ENCODE measurements around the gene MORC4. TPM values are rescaled to one million over a fixed set of nuclear protein-coding genes. Genes with fewer than 3 reads are reported as not detected.

MORC4 gene
- total RNA-seq, 1 donor from 2014 or later: 26.0 TPM

- H3K79me2 ChIP-seq (ENCODE audit: insufficient read depth, low read length): no peaks in the 10 kb centered on the region
- FAIRE-seq (no peak), DNase-seq (ENCODE audit: low read depth) (no peak)
- no peak overlapping the region for H2AFZ ChIP-seq (ENCODE audit: low read depth, low read length)
- no peaks in the 10 kb centered on the region for H3K27me3 ChIP-seq (ENCODE audit: insufficient read depth, low read length)
- no peak overlapping the region for H3K4me2 ChIP-seq (ENCODE audit: low read length)
- no peaks in the 10 kb centered on the region for H3K4me1 ChIP-seq (ENCODE audit: insufficient read depth, low read length)
- H3K27ac ChIP-seq (ENCODE audit: low read depth, low read length): no peak overlapping the region
- no peaks in the 10 kb centered on the region for H4K20me1 ChIP-seq (ENCODE audit: insufficient read depth, low read length)
- H3K9ac ChIP-seq (ENCODE audit: low read length): no peak overlapping the region
- no peaks in the 10 kb centered on the region for H3K36me3 ChIP-seq (ENCODE audit: insufficient read depth, low read length)
- Mint-ChIP-seq H3K4me3 (ENCODE audit: unreplicated experiment) (no peak overlapping the region), H3K27ac (ENCODE audit: unreplicated experiment) (no peak overlapping the region), H3K9me3 (ENCODE audit: unreplicated experiment) (no peaks in the 10 kb centered on the region), H3K4me1 (ENCODE audit: low read depth, unreplicated experiment) (peaks cover 8% of the 10 kb centered on the region), H3K27me3 (ENCODE audit: low read depth, unreplicated experiment) (peaks cover 3% of the 10 kb centered on the region), H3K36me3 (ENCODE audit: low read depth, unreplicated experiment) (no peaks in the 10 kb centered on the region)
- H3K4me3 ChIP-seq (ENCODE audit: insufficient read depth, low read depth, low read length): no peak overlapping the region
- TF ChIP-seq CTCF (IDR thresholded peaks at IDR 0.05; ENCODE audit: insufficient read depth, low read depth, low read length) (no peak), EZH2 (IDR thresholded peaks at IDR 0.05; ENCODE audit: insufficient read depth, low read length) (no peak)
- H3K9me3 ChIP-seq (ENCODE audit: insufficient read depth, low read depth, low read length): no peaks in the 10 kb centered on the region
These were observed 98.2 kb downstream of the MORC4 start for GRCh38 chrX:106901781-106902219.

- Histone ChIP-seq H3K27ac (ENCODE audit: low read depth, low read length) (no peak overlapping the region), H3K4me2 (ENCODE audit: low read length) (no peak overlapping the region), H3K9ac (ENCODE audit: low read length) (no peak overlapping the region), H3K79me2 (ENCODE audit: insufficient read depth, low read length) (no peaks in the 10 kb centered on the region), H2AFZ (ENCODE audit: low read depth, low read length) (no peak overlapping the region), H3K36me3 (ENCODE audit: insufficient read depth, low read length) (no peaks in the 10 kb centered on the region), H3K9me3 (ENCODE audit: insufficient read depth, low read depth, low read length) (no peaks in the 10 kb centered on the region), H3K4me1 (ENCODE audit: insufficient read depth, low read length) (no peaks in the 10 kb centered on the region), H4K20me1 (ENCODE audit: insufficient read depth, low read length) (no peaks in the 10 kb centered on the region), H3K27me3 (ENCODE audit: insufficient read depth, low read length) (no peaks in the 10 kb centered on the region), H3K4me3 (ENCODE audit: insufficient read depth, low read depth, low read length) (no peak overlapping the region)
- Mint-ChIP-seq H3K4me1 (ENCODE audit: low read depth, unreplicated experiment) (peaks cover 3% of the 10 kb centered on the region), H3K27ac (ENCODE audit: unreplicated experiment) (no peak overlapping the region), H3K36me3 (ENCODE audit: low read depth, unreplicated experiment) (no peaks in the 10 kb centered on the region), H3K4me3 (ENCODE audit: unreplicated experiment) (no peak overlapping the region), H3K9me3 (ENCODE audit: unreplicated experiment) (no peaks in the 10 kb centered on the region), H3K27me3 (ENCODE audit: low read depth, unreplicated experiment) (peaks cover 3% of the 10 kb centered on the region)
- no peak for TF ChIP-seq CTCF (IDR thresholded peaks at IDR 0.05; ENCODE audit: insufficient read depth, low read depth, low read length)
- TF ChIP-seq EZH2 (IDR thresholded peaks at IDR 0.05; ENCODE audit: insufficient read depth, low read length): no peak
- FAIRE-seq (no peak), DNase-seq (ENCODE audit: low read depth) (no peak)
These were observed 98.7 kb downstream of the MORC4 start for GRCh38 chrX:106901341-106901740.

GRCh38 chrX:106899841-106900240 is 100.2 kb downstream of the MORC4 start:
- Mint-ChIP-seq H3K4me3 (ENCODE audit: unreplicated experiment) (no peak overlapping the region), H3K4me1 (ENCODE audit: low read depth, unreplicated experiment) (peaks cover 10% of the 10 kb centered on the region), H3K36me3 (ENCODE audit: low read depth, unreplicated experiment) (no peaks in the 10 kb centered on the region), H3K27me3 (ENCODE audit: low read depth, unreplicated experiment) (peaks cover 3% of the 10 kb centered on the region), H3K27ac (ENCODE audit: unreplicated experiment) (no peak overlapping the region), H3K9me3 (ENCODE audit: unreplicated experiment) (no peaks in the 10 kb centered on the region)
- no peak overlapping the region for H3K4me2 ChIP-seq (ENCODE audit: low read length)
- H3K27ac ChIP-seq (ENCODE audit: low read depth, low read length): no peak overlapping the region
- H3K4me3 ChIP-seq (ENCODE audit: insufficient read depth, low read depth, low read length): no peak overlapping the region
- no peak overlapping the region for H3K9ac ChIP-seq (ENCODE audit: low read length)
- H4K20me1 ChIP-seq (ENCODE audit: insufficient read depth, low read length): no peaks in the 10 kb centered on the region
- FAIRE-seq (no peak), DNase-seq (ENCODE audit: low read depth) (no peak)
- no peaks in the 10 kb centered on the region for H3K27me3 ChIP-seq (ENCODE audit: insufficient read depth, low read length)
- H3K36me3 ChIP-seq (ENCODE audit: insufficient read depth, low read length): no peaks in the 10 kb centered on the region
- H2AFZ ChIP-seq (ENCODE audit: low read depth, low read length): no peak overlapping the region
- no peaks in the 10 kb centered on the region for H3K9me3 ChIP-seq (ENCODE audit: insufficient read depth, low read depth, low read length)
- TF ChIP-seq EZH2 (IDR thresholded peaks at IDR 0.05; ENCODE audit: insufficient read depth, low read length): no peak
- TF ChIP-seq CTCF (IDR thresholded peaks at IDR 0.05; ENCODE audit: insufficient read depth, low read depth, low read length): no peak
- no peaks in the 10 kb centered on the region for H3K79me2 ChIP-seq (ENCODE audit: insufficient read depth, low read length)
- H3K4me1 ChIP-seq (ENCODE audit: insufficient read depth, low read length): peaks cover 1% of the 10 kb centered on the region
